Measurements from ENCODE around the gene ROBO1.

ROBO1 gene

DNA sequence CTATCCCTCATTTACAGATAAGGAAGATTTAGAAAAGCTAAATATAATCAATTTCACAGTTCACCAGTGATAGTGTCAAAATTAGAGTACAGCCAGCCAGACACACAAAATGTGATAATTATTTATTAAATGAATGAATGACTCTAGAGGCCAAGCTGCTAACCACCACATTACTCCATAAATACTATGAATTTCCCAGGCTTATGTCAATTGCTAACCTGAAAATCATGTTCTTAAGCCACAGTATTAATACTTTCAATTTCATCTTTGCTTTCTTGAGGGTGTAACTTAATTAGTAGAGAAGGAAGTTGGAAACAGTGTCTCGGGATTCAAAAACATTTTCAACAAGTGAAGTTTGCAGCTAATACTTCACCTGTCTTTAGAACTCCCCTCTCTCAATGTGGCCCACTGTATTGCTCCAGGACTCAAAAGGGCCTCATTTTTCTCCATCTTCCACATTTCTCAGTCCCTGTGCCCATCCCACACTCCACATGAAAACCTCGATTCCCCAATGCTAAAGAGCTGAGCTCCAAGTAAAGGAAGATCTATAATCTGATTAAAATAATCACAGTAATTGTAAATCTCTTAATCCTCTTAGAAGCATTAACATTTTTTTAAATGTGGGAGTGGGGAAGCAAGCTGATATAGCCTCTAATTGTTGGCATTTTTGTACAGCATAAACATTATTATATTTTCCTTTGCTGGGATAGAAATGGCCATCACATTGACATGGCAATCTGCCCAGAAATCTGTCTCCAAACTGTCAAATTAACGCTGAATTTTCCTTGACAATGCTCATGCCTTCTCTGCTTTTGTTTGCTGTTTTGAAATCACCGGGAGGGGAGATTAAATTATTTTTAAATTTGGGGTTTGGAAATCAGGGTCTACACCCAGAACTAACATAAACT is 765.1 kb downstream of the ROBO1 start:
- DNase-seq: no peak

DNA sequence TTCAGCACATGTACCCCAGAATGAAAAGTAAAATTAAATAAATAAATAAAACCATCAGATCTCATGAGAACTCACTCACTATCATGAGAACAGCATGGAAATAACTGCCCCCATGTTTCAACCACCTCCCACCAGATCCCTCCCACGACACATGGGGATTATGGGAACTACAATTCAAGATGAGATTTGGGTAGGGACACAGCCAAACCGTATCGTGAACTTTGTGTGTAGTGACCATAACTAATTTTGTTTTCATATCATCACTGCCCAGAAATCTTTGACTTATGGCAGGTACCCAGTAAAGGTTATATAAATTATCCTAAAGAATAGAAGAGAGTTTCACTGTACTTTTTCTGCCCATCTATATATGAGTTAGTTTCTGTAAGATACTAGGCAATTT is 766.5 kb downstream of the ROBO1 start:
- no peak for DNase-seq

DNA sequence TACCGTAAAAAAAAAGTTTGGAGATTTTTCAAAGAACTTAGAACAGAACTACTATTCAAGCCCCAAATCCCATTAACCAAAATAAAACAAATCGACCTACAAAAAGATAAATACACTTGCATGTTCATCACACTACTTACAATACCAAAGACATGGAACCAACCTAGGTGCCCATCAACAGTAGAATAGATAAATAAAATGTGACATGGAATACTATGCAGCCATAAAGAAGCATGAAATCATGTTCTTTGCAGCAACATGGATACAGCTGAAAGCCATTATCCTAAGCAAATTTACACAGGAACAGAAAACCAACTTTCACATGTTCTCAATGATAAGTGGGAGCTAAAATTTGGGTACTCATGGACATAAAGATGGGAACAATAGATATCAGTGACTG is 768.7 kb downstream of the ROBO1 start:
- no peak for DNase-seq

DNA sequence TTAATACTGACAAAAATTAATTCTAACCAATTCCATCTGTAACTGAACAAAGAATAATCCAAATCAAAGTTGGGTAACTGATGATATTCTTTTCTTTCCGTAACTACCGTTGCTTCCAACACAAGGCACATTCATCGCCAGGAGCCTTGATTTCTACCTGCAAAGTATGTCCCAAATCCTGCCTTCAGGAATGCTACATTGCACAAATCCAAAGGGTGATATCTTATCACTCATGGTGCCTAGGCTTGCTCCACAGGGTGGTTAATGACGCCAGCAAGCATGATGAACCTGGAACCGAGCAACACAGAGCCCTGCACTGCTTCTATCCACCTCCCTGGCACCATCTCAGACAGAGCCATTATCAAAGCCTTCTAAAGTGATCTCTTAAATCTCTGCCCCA is 772.7 kb downstream of the ROBO1 start:
- no peak for DNase-seq

DNA sequence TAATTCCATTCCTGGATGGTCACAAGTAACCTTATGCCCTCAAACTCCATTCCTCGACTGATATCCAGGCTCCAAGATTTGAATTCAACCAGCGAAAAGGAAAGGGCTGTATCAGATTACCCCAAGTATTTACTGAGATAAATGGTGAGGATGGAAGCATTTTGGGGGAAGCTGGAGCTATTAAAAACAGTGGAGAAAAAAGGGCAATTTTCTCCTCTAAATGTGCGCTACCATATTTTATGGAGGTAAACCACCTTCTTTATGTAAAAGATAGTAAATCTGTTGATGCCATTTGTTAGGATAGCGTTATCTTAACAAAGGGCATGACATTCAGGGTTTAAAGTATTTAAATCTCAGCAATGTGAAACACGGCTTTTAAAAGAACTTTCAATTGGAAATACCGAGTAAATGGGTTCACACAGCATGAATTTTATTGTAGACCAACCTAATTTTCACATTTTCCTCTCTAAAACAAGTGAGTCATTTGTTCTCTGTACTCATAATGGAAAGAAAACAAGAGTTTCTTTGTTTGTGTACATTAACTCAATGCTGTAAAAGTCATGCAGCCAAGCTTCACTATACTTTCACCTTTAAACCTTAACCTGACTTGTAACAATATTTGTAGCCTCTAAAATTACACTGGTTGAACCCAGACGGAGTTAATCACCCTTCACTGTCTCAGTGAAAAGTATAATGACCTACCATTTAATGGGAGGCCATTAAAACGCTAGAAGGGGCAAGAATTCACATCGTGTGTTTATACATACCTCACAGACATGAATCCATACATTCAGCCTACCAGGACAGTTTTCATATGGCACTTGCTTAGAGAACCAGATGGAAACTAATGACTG is 773.4 kb downstream of the ROBO1 start:
- no peak for DNase-seq

DNA sequence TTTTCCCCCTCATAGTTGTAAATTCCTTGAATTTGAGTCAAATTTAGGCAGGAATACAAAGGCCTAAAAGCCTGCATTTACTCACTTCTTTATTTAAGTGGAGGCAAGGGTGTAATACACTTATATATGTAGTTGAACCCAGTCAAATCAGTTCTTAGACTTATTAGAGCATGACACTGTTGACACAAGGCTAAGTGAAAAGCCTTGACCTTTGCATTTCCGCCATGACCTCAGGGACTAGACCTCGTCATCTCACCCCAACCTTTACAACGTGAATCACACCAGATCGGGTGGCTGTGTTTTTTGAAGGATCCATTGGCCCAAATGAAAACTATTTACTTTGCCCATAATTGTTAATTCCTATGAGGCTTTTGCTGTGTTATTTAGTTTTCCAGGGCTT is 774.4 kb downstream of the ROBO1 start:
- DNase-seq: no peak

DNA sequence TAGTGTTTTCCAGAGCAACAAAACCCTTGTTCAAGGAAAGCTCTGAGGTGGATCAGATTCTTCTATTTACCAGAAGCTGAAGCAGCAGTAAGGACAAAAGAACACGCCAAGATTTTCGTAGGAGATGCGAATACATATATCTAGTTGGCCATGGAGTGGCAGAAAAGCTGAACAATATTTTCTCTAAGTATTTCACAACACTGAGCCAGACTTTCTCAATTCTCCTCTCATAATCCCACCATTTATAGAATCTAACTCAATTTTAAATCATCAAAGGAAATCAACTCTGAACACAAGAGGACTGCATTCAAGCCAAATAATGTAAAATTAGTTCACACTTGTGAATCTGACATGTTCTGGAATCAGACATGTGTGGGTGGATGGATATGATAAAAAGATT is 775.0 kb downstream of the ROBO1 start:
- no peak for DNase-seq

DNA sequence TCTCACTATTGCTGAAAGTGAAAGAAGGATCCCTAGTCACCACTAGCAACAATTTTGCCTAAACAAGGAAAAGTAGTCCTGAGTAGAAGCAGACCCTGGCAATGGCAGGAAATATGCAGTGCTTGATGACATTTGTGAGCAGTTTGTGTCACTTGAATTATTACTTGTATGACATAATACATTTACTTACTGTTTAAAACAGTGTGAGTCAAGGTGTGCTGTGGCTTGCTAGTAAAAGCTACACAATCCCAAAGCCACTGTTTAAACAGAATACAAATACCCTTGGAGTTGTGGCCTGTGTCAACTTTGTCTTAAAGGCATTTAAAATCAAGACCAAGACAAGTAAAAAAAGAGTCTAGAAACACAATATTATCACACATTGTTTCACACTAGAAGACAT is 775.4 kb downstream of the ROBO1 start:
- no peak for DNase-seq

DNA sequence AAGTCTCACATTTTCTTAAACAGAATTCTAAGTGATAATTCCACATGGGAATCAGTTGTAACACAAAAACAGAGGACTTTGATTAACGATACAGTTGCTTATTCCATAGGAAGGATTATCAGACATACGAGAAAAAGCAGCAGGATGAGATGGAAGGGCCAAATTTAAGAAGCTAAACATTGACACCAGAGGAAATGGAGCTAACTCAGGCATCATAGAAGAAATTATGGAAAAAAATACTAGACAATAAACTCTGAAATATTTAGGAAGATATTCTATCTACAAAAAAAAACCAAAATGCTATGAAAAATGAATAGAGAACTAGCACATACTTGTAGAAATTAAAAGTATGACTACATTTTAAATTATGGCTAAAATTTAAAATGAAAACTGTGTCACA is 776.1 kb downstream of the ROBO1 start:
- DNase-seq: no peak

DNA sequence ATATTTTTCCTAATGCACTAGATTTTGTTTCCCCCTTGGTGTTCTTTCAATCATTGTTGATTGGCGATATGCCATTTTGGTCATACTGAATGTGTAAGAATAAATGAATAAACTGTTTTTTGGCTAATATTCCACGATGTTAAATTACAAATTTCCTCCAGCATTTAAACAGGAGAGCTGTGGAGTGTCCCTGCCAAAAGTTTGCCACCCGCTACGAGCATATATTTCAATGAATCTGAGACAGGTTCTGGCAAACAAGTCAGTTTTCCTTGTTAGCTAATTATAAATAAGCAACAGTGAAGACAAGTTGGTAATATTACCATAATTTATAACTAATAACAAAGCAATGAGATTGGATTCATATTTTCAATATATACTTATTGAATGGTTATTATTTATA is 777.6 kb downstream of the ROBO1 start:
- DNase-seq: no peak

DNA sequence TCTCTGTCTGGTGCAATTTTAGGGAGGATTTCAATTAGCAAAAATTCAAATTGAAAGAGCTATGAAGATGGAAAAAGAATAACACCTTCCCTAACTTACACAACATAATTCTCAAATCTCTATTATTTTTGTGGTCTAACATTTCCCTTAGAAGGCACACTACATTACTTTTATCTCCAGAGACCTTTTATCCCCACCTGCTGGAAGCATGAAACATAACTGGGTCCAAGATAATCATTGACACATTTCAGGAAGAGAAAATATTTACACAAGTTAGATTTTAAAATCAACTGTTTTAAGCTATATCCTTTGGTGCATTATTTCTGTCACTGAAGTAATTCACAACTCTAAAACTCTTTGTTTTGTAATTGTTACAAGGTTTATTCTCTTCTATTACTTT is 779.5 kb downstream of the ROBO1 start:
- DNase-seq: no peak

DNA sequence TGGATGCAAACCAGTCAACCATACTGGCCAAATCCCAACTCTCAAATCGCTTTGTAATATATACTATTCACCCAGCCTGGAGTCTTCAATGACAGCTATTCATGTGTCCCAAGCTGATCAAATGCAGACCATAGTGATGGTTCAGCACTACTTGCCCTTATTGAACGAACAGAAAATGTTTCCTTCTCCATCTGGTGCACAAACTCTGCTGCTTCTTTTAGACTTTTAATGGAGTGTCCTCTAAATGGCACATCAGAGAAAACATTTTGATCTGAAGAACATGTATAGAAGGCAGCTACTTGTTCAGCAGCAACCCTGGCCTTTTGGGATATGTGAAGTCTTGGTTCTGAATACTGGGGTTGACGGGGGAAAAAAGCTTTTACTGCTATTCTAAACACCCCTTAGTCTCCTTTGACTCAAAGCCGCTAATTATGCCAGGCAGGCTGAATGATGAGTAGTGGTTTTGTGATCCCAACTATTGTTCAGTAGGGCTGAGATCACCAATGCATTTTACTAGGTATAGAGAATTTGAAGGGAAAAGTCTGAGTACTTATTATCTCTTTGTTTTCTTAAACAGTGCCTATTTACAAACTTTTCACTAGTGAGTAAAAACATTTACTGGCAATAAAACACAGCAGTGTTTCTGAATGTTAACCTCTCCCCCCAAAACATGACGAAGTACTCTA is 781.2 kb downstream of the ROBO1 start:
- DNase-seq: no peak

DNA sequence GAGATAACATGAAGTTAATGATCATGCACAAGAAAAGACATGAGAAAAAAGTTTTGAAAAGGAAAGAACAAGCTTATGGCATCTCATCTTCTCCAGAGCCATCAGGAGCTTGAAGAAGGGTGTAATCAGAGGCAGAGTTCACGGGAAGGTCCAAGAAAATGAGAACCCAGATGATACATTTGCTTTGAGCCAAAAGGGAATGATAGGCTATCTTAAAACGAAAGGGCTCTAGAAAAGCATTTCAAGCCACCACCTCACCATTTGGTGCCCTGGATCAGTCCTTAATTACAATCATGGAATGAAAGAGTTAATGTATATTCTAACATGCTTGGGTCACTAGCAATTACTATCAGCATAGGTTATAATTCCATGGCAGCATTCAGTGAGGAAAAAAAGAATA is 781.8 kb downstream of the ROBO1 start:
- DNase-seq: no peak

DNA sequence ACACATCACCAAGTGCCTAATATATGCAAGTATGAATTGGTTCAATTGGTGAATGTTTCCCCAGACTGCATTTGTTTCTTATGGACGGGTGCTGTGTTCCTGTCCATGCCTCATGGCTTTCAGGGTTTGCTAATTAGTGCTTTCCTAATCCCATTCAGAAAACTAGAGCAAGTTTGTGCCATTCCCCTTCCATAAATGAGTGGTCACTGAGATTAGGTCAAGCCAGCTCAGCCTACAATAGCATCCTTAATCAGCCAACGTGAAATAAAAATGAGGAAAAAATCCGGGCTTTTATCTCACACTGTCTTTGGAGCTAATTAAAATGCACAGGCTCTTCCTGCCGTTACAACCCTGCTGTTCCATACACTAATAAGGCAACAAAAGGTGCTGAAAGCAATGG is 788.8 kb downstream of the ROBO1 start:
- DNase-seq: no peak

DNA sequence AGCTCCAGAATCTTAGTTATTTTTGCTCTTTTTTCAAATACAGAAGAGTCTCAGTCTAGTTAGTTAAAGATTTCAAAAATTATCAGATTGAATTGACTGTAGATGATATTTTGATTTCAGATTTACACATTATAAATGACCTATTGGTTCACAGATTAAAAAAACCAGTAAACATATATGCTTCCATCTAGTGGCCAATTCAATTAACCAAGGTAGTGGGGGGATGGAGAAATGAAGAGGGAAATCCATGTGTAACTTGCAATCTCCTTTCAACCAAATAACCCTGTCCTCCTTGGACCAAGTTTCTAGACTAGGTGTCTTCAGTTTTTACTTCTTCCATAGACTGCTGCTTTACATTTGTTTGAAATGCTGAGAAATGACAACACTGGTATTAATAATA is 789.8 kb downstream of the ROBO1 start:
- DNase-seq: no peak

DNA sequence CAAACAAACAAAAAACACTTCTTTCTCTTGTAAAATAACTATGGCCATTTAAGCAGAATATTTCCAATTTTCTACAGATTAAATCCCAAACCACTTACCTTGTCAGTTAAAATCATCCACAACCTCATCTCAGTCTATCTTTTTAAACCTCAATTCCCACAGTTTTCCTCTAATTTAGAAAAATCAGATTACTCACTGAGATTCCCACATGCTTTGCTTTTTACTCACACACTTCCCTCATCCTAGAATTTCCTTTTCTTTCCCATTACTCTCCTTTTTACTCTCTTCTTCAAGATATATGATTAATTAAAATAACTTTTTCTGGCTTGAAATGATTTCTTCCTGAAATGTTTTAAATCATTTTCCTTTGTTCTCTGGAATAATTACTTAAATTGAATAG is 790.7 kb downstream of the ROBO1 start:
- no peak for DNase-seq

DNA sequence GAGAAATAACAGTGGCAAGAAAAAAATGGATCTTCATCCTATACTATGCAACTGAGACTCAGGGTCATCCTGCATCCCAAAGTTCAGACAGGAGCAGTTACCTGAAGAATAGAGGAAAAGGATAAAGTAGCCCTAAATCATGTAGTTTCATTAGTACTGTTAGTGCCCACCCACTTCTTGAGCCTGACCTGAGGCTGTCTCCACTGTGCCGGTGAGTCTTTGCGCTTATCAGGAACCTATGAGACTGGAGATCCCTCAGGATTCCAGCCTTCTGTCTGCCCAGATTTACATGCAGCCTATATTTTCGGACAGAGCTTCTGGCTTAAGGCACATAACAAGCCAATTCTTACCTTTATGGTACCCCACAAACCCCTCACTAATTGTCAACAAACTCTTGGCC is 791.6 kb downstream of the ROBO1 start:
- DNase-seq: no peak

DNA sequence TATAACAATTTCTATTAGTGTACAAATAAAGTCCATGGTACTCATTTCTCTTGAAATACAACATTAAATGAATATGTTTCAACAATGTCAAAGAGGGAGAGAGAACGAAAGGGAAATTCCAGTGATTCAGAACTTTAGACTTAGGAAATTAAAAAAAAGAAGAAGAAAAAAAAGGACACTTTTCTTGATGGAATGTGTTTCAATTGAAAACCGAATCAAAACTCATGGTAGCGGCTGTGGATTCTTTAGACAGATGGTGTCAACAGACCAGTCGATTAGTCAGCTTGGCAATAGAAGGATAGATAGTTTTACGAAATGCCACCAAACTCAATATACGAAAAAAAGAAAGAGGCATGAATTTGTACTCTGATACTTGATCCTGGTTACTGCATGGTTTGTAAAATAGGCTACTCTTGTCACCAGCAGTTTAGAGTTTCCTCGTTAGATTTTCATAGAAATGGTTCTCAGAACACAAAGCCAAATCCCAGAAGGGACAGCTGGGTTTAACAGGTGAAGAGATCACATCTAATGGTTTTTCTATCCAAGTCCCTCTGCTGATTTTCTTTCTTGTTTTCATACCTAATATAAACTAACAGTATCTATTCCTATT is 793.5 kb downstream of the ROBO1 start:
- no peak for DNase-seq

DNA sequence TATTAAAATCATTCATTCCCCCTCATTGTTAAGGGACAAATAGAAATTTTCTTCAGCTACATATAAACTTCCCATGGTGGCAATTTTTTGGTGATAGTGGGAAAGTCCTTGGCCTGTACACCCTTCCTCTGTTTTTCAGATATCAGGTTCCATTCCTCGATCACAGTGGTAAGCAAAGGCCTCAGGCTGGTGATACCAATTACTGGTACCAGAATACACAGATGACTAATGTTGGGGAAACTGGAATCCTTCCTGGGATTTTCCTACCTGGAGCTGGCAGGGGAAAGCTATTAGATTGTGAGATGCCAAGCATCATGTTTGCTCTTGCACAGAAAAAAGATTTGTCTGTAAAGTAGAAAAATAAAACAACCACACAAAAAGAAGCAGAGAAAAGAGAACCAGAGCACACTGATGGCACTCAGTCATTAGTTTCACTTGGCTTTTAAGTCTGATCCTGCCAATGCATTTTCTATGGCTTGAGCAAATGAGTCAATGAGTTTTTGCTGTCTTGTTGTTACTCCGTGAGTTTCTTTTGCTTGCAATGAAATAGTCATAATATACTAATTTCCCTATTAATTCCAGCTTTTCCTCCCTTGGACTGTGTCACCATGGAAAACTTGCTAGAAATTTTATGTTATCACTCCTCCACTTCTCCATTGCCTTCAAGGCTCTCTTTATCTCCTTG is 795.0 kb downstream of the ROBO1 start:
- DNase-seq: no peak

DNA sequence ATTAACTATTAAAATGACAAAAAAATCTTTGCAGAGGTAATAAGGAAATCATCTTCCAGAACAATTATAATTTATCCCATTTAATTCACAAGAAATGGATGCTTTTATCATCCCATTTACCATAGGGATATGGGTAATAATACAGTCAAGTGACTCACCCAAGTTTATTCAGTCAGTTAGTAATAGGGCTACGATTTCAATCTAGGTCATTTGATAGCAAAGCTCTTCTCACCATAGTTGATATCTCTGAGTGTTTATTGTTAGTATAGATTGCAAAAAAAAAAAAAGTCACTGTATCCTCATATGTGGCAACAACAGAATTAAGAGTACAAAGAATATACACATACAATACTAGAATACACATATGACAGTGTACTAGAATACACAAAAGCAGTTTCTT is 797.1 kb downstream of the ROBO1 start:
- DNase-seq: no peak

DNA sequence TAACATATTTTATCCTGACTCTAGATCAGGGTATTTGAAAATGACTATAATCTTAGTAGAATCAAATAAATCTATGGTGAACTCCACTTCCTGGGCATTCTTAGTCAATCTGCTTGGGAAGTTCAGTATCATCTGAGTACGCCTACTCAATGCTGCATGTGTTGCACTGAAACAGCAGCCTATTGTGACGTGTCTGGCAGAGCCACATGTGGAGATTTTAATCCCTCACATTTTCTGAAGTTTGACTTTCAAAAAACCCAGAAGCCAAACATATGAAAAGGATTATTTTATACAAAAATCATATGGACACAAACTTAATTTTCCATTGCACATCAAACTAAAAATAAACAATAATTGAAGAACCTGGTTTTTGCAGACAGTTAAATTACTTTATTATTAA is 798.3 kb downstream of the ROBO1 start:
- no peak for DNase-seq

DNA sequence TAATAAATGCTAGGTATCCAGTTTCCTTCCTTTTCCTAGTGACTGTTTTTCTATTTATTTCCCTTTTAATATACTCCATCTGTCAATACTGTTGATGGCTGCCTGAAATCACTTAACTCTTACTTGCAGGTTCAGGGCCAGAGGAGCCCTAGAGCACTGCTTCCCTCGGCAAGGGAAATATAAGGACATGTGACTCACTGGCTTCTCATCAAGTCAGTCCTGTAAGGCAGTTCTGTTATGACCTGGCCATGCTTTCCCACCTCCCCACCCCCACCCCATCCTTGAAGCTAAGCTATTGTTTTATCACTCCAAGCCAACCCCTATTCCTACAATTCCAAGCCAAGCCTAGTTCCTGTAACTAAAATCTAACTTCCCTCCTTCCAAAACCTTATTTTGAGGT is 800.7 kb downstream of the ROBO1 start:
- DNase-seq: no peak

DNA sequence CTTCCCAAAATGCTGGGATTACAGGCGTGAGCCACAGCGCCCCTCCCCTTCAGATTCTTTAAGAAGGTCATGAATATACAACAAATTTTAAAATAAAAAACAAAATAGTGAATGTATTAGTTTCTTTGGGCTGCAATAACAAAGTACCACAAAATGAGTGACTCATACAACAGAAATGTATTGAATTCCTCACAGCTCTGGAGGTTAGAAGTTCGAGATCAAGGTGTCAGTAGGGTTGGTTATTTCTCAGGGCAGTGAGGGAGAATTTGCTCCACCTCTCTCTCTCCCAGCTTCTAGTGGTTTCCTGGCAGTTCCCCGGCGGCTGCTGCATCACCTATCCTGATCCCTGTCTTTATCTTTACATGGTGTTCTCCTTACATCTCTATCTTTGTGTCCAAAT is 804.0 kb downstream of the ROBO1 start:
- no peak for DNase-seq
